Large intestine (tissue), 3 donors: ENCODE measurements around the gene GNAO1. TPM values are rescaled to one million over a fixed set of nuclear protein-coding genes. Genes with fewer than 3 reads are reported as not detected.
"Not testable (repeated sequence)": the region's sequence is repeated elsewhere in the genome, so short reads cannot be mapped to it uniquely, and the experiment has no call there.

Experiments
- DNase-seq, 2 donors: peaks; one replicate each; pipeline versions ENCODE4 v3.0.0 to v3.0.0-alpha.2; 2013
- H3K27ac ChIP-seq: one replicate; pipeline ENCODE4 v1.5.1; 2013; ENCODE audit warnings: low read length
- H3K27me3 ChIP-seq: 2 replicates; pipeline ENCODE4 v1.6.1; 2013; ENCODE audit warnings: low read length; ENCODE audit not compliant: control insufficient read depth, insufficient read depth
- H3K36me3 ChIP-seq: 2 replicates; pipeline ENCODE4 v1.6.1; 2013; ENCODE audit warnings: low read length; ENCODE audit not compliant: control insufficient read depth, insufficient read depth
- H3K4me1 ChIP-seq: one replicate; pipeline ENCODE4 v1.6.1; 2013; ENCODE audit warnings: low read length; ENCODE audit not compliant: control insufficient read depth, insufficient read depth
- H3K4me3 ChIP-seq: one replicate; pipeline ENCODE4 v1.5.1; 2013; ENCODE audit warnings: low read length
- H3K9me3 ChIP-seq: one replicate; pipeline ENCODE4 v1.6.1; 2013; ENCODE audit warnings: mild to moderate bottlenecking, low read depth, low read length, moderate library complexity; ENCODE audit not compliant: control insufficient read depth
- WGBS: methylation state at CpG from one replicate; pipeline ENCODE4 v1.1.5; 2013; ENCODE audit warnings: low lambda C conversion rate; ENCODE audit not compliant: insufficient coverage; 5-methylcytosine and 5-hydroxymethylcytosine counted together
- polyA plus RNA-seq: library from polyadenylated mRNA; unstranded; fragments of 120-200 nt; gene quantifications from one replicate; pipeline ENCODE4 v1.2.1, GENCODE V29; 2013

GNAO1 gene
- polyA plus RNA-seq, 1 donor: 15.9 TPM

DNA sequence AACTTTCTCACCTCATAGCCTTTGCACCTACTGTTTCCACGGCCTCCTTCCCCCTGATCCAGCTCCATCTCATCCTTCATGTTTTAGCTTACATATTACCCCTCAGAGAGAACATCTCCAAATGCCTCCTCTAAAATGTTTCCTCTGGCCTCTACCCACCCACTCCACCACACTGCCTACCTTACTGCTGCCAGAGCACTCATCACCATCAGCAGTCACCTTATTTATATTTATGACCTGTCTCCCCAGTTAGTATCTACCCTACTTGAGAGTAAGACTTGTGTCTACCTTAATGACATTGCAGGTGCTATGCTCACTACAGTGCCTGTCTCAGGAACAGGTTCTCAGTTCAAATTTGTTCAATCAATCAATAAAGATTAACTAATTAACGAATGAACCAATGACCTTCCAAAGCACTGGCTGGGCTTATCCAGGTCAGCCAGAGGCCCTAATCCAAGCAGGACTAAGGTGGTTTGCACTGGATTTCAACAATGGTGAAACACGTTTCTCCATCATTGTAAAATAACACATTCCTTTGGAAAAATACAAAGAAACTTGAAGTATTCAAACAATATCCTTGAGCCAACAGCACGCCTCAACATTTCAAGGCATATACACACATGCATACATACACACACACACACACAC is 192.9 kb downstream of the GNAO1 start:
- 100% methylated on average over 1 of the region's 4 CpGs for WGBS
- H3K36me3 ChIP-seq: peaks cover 73% of the 10 kb centered on the region

GRCh38 chr16:56387396-56387795 is 196.1 kb downstream of the GNAO1 start:
- H3K27ac ChIP-seq: no peak overlapping the region
- no peak for DNase-seq
- WGBS: no CpG with 5 or more reads among the region's 3 CpGs
- no peaks in the 10 kb centered on the region for H3K4me1 ChIP-seq
- no peaks in the 10 kb centered on the region for H3K27me3 ChIP-seq
- no peak overlapping the region for H3K4me3 ChIP-seq
- H3K9me3 ChIP-seq: peaks cover 3% of the 10 kb centered on the region
- H3K36me3 ChIP-seq: peaks cover 72% of the 10 kb centered on the region

More for the DNA sequence above, 192.9 kb downstream of the GNAO1 start:
- DNase-seq: no peak
- no peaks in the 10 kb centered on the region for H3K9me3 ChIP-seq
- H3K27me3 ChIP-seq: no peaks in the 10 kb centered on the region
- no peak overlapping the region for H3K27ac ChIP-seq
- no peak overlapping the region for H3K4me3 ChIP-seq
- no peaks in the 10 kb centered on the region for H3K4me1 ChIP-seq

DNA sequence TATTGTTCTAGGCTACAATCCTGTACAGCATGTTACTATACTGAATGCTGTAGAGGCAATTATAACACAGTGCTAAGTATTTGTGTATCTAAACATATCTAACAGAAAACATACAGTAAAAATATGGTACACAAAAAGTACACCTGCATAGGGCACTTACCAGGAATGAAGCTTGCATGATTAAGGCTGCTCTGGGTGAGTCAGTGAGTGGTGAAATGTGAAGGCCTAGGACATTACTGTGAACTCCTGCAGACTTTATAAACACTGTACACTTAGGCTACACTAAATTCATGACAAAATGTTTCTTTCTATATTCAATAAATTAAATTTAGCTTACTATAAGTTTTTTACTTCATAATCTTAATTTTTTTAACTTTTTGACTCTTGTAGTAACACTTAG is 196.9 kb downstream of the GNAO1 start:
- H3K36me3 ChIP-seq: peaks cover 65% of the 10 kb centered on the region
- no peak for DNase-seq
- no peaks in the 10 kb centered on the region for H3K27me3 ChIP-seq
- no peak overlapping the region for H3K4me3 ChIP-seq
- H3K9me3 ChIP-seq: peaks cover 3% of the 10 kb centered on the region
- no peak overlapping the region for H3K27ac ChIP-seq
- H3K4me1 ChIP-seq: no peaks in the 10 kb centered on the region

DNA sequence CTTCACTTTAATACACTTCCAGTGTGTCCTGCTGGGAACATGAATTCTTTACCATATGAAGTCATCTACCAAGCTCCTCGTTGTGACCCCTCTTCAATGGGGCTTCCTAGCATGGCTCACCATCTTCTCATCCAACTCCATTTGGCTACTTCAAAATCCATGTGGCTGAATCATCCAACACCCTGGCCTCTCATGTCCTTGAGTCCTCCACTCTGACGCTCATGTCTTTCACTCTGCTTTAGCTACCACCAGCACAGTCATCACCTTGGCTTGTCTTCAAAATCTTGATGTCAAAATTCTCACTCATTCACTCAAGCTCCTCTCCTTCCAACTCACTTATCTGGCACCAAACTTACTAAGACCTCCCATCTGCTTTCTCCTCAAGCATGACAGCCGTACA is 198.3 kb downstream of the GNAO1 start:
- WGBS: no CpG with 5 or more reads among the region's 3 CpGs
- no peak for DNase-seq
- H3K4me3 ChIP-seq: no peak overlapping the region
- H3K27ac ChIP-seq: no peak overlapping the region
- H3K4me1 ChIP-seq: no peaks in the 10 kb centered on the region
- no peaks in the 10 kb centered on the region for H3K27me3 ChIP-seq
- peaks cover 3% of the 10 kb centered on the region for H3K9me3 ChIP-seq
- peaks cover 51% of the 10 kb centered on the region for H3K36me3 ChIP-seq

- peaks cover 18% of the 10 kb centered on the region for H3K36me3 ChIP-seq
- not testable (repeated sequence) for H3K27me3 ChIP-seq, DNase-seq, H3K4me1 ChIP-seq, H3K27ac ChIP-seq, H3K4me3 ChIP-seq, H3K9me3 ChIP-seq
- WGBS: 100% methylated on average over 1 of the region's 3 CpGs
Observed at GRCh38 chr16:56396724-56397123, 205.4 kb downstream of the GNAO1 start.

DNA sequence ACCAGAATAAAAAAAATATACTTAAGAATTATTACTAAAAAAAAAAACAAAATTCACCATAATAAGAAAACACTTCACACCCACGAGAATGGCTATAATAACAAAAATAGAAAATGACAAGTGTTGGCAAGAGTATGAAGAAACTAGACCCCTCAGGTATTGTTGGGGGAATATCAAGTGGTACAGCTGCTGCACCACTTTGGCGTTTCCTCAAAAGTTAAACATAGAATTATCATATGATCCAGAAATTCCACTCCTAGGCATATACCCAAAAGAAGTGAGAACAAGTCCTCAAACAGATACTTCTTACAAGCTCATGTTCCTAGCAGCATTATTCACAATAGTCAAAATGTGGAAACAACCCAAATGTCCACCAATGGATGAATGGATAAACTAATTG is 207.8 kb downstream of the GNAO1 start:
- 60% methylated on average over 1 of the region's 2 CpGs for WGBS
- Histone ChIP-seq H3K36me3 (peaks cover 35% of the 10 kb centered on the region), H3K4me3 (no peak overlapping the region), H3K27ac (no peak overlapping the region), H3K27me3 (no peaks in the 10 kb centered on the region), H3K9me3 (no peaks in the 10 kb centered on the region), H3K4me1 (no peaks in the 10 kb centered on the region)
- no peak for DNase-seq

GRCh38 chr16:56399486-56399885 is 208.2 kb downstream of the GNAO1 start:
- DNase-seq: no peak
- Histone ChIP-seq H3K27ac (no peak overlapping the region), H3K4me3 (no peak overlapping the region), H3K9me3 (no peaks in the 10 kb centered on the region), H3K27me3 (no peaks in the 10 kb centered on the region), H3K4me1 (no peaks in the 10 kb centered on the region), H3K36me3 (peaks cover 39% of the 10 kb centered on the region)
- WGBS: no CpG with 5 or more reads among the region's 2 CpGs

GRCh38 chr16:56400458-56400857 is 209.2 kb downstream of the GNAO1 start:
- H3K27ac ChIP-seq: no peak overlapping the region
- H3K4me3 ChIP-seq: no peak overlapping the region
- H3K36me3 ChIP-seq: peaks cover 45% of the 10 kb centered on the region
- H3K27me3 ChIP-seq: no peaks in the 10 kb centered on the region
- no peaks in the 10 kb centered on the region for H3K4me1 ChIP-seq
- no peak for DNase-seq
- H3K9me3 ChIP-seq: no peaks in the 10 kb centered on the region
- WGBS: 33% methylated on average over 1 of the region's 5 CpGs

DNA sequence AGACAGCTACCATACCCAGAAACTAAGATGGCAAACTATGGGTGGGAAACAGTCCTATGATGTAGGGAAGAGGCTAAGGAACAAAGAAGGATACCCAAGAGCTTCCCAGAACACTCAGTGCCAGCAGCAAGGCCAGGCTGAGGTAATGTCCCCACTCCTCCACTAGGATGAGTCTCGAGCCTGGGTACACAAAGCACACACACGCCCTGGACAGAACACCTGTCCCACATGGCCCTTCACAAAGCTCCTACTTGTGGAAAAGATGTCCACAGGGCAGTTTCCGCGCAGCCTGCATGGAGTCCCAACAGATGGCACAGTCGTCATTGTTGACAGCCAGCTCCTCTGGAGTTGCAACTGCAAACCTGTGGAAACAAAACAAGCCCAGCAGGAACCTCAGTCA is 210.2 kb downstream of the GNAO1 start:
- Histone ChIP-seq H3K4me3 (no peak overlapping the region), H3K27ac (no peak overlapping the region), H3K4me1 (no peaks in the 10 kb centered on the region), H3K36me3 (peaks cover 45% of the 10 kb centered on the region), H3K27me3 (no peaks in the 10 kb centered on the region), H3K9me3 (no peaks in the 10 kb centered on the region)
- DNase-seq: no peak
- no CpG with 5 or more reads among the region's 5 CpGs for WGBS

- H3K27me3 ChIP-seq: no peaks in the 10 kb centered on the region
- no peaks in the 10 kb centered on the region for H3K9me3 ChIP-seq
- H3K4me3 ChIP-seq: no peak overlapping the region
- H3K27ac ChIP-seq: no peak overlapping the region
- H3K36me3 ChIP-seq: peaks cover 42% of the 10 kb centered on the region
- DNase-seq: no peak
- H3K4me1 ChIP-seq: peaks cover 17% of the 10 kb centered on the region
- WGBS: 80% methylated on average over 1 of the region's 4 CpGs
Observed at GRCh38 chr16:56405977-56406672, 214.8 kb downstream of the GNAO1 start.
